A549 (cell line): ENCODE measurements around the gene ZBTB22. TPM values are rescaled to one million over a fixed set of nuclear protein-coding genes. Genes with fewer than 3 reads are reported as not detected.

Source experiments
- ATAC-seq, 2 experiments: fragments of 200-7000 bp in 1 of 2; fragments of >200 bp in 1 of 2; cut with Nextera tagmentation in 1 of 2; cut with Tn5 transposase in 1 of 2; 3 replicates each; pipeline versions ENCODE4 v1.8.0 to v1.9.1; 2018 to 2020; ENCODE audit warnings: mild to moderate bottlenecking in 1 of 2, moderate library complexity in 1 of 2
- CTCF ChIA-PET: fragments of 300-600 bp; sonication (Branson Sonifier 250); formaldehyde crosslinking; extraction: SDS; loops from one replicate; lab custom pipeline; 2021; ENCODE audit warnings: antibody characterized with exemption, inconsistent platforms; lab: Yijun Ruan, JAX
- POLR2A ChIA-PET: fragments of 350-600 bp; formaldehyde crosslinking; extraction: SDS; loops from one replicate; lab custom pipeline; 2021; ENCODE audit warnings: antibody characterized with exemption, inconsistent platforms; lab: Yijun Ruan, JAX
- DNase-seq, 2 experiments: peaks; one replicate each; pipeline versions ENCODE4 v3.0.0 to v3.0.0-alpha.2; 2011 to 2016; ENCODE audit warnings: low read depth in 1 of 2, low spot score in 1 of 2
- FAIRE-seq: peaks from 2 replicates; lab custom pipeline; 2011; peaks lifted over from hg19 to GRCh38; lab: Jason Lieb, UNC
- H3K27ac ChIP-seq, 2 experiments: fragments of >200 bp; sonication (Bioruptor Twin); formaldehyde crosslinking; 3 replicates each; pipeline ENCODE4 v1.5.1; 2016 to 2017
- H3K4me1 ChIP-seq: fragments of >200 bp; sonication (Bioruptor Twin); formaldehyde crosslinking; 3 replicates; pipeline ENCODE4 v1.6.1; 2016
- H3K4me2 ChIP-seq: fragments of >200 bp; sonication (Bioruptor Twin); formaldehyde crosslinking; 3 replicates; pipeline ENCODE4 v1.6.1; 2016
- H3K4me3 ChIP-seq: fragments of >200 bp; sonication (Bioruptor Twin); formaldehyde crosslinking; 3 replicates; pipeline ENCODE4 v1.5.1; 2016
- H3K9me3 ChIP-seq: fragments of >200 bp; sonication (Bioruptor Twin); formaldehyde crosslinking; 3 replicates; pipeline ENCODE4 v1.6.1; 2016
- BHLHE40 ChIP-seq: IDR thresholded peaks from 2 replicates; pipeline ENCODE4 v1.6.1; 2012; ENCODE audit warnings: low read depth, low read length, inconsistent platforms
- CEBPB ChIP-seq, 2 experiments: fragments of >200 bp in 1 of 2; sonication (Bioruptor Twin) in 1 of 2; formaldehyde crosslinking in 1 of 2; IDR thresholded peaks; 2 replicates each; pipeline ENCODE4 v1.6.1; 2012 to 2016
- CHD2 ChIP-seq: fragments of 150-350 bp; IDR thresholded peaks from 2 replicates; pipeline ENCODE4 v1.6.1; 2014; ENCODE audit warnings: low read length; ENCODE audit not compliant: partially characterized antibody
- CTCF ChIP-seq: fragments of >200 bp; sonication (Bioruptor Twin); formaldehyde crosslinking; IDR thresholded peaks from 3 replicates; pipeline ENCODE4 v1.5.1; 2016
- EHF ChIP-seq: fragments of 250-450 bp; sonication (Bioruptor Pico); IDR thresholded peaks from 2 replicates; pipeline ENCODE4 v1.5.0; 2020; ENCODE audit warnings: mild to moderate bottlenecking
- EP300 ChIP-seq, 2 experiments: fragments of >200 bp; sonication (Bioruptor Twin); formaldehyde crosslinking; IDR thresholded peaks; 2 replicates in 1 of 2; 3 replicates in 1 of 2; pipeline ENCODE4 v1.6.1; 2016 to 2017
- HDAC2 ChIP-seq: fragments of 200-600 bp; sonication (generic); IDR thresholded peaks from 2 replicates; pipeline ENCODE4 v1.6.1; 2016
- KDM1A ChIP-seq: fragments of 200-600 bp; sonication (generic); IDR thresholded peaks from 2 replicates; pipeline ENCODE4 v1.6.1; 2016; ENCODE audit warnings: low read depth, mild to moderate bottlenecking
- MAFK ChIP-seq: fragments of 450-650 bp; IDR thresholded peaks from 2 replicates; pipeline ENCODE4 v1.6.1; 2014; ENCODE audit not compliant: partially characterized antibody
- MAX ChIP-seq: IDR thresholded peaks from 2 replicates; pipeline ENCODE4 v1.6.1; 2012
- POLR2A ChIP-seq: IDR thresholded peaks from 2 replicates; pipeline ENCODE4 v1.6.1; 2012; ENCODE audit warnings: mild to moderate bottlenecking, low read length
- POLR2AphosphoS2 ChIP-seq: conservative IDR thresholded peaks from 2 replicates; pipeline ENCODE4 v1.6.1; 2012; ENCODE audit warnings: low read length, improper control_type of control experiment, inconsistent platforms
- RAD21 ChIP-seq, 2 experiments: fragments of >200 bp in 1 of 2; sonication (Bioruptor Twin) in 1 of 2; formaldehyde crosslinking in 1 of 2; IDR thresholded peaks in 1 of 2; conservative IDR thresholded peaks in 1 of 2; 2 replicates in 1 of 2; 3 replicates in 1 of 2; pipeline ENCODE4 v1.6.1; 2012 to 2018; ENCODE audit warnings: inconsistent platforms in 1 of 2
- RARB ChIP-seq: fragments of 250-450 bp; sonication (Bioruptor Pico); IDR thresholded peaks from 2 replicates; pipeline ENCODE4 v1.8.0; 2021; ENCODE audit warnings: mild to moderate bottlenecking, moderate library complexity
- RCOR1 ChIP-seq: fragments of 150-350 bp; IDR thresholded peaks from 2 replicates; pipeline ENCODE4 v1.6.1; 2014; ENCODE audit warnings: antibody characterized with exemption, low read length, low read depth
- RFX5 ChIP-seq: fragments of 450-650 bp; IDR thresholded peaks from 2 replicates; pipeline ENCODE4 v1.7.1; 2014; ENCODE audit warnings: antibody characterized with exemption, mild to moderate bottlenecking, moderate library complexity
- USF2 ChIP-seq: fragments of 450-650 bp; IDR thresholded peaks from 2 replicates; pipeline ENCODE4 v1.6.1; 2014; ENCODE audit warnings: antibody characterized with exemption
- ZFP36 ChIP-seq: fragments of 450-650 bp; IDR thresholded peaks from 2 replicates; pipeline ENCODE4 v1.6.1; 2014; ENCODE audit warnings: borderline replicate concordance; ENCODE audit not compliant: partially characterized antibody
- ZSCAN20 ChIP-seq: fragments of 250-450 bp; sonication (Bioruptor Pico); IDR thresholded peaks from 2 replicates; pipeline ENCODE4 v1.8.0; 2022; ENCODE audit warnings: mild to moderate bottlenecking, moderate library complexity
- WGBS: methylation state at CpG from one replicate; pipeline ENCODE4 v1.1.6; 2017; ENCODE audit errors: missing lambda C conversion rate; 5-methylcytosine and 5-hydroxymethylcytosine counted together
- polyA plus RNA-seq, 4 experiments: library from polyadenylated mRNA; depleted of rRNA in 3 of 4; stranded (reverse); fragments of >200 nt; fragmentation: RNase III in 1 of 4; extraction: RNeasy Plus Mini Kit Qiagen cat#74134 plus additional on column Dnase treatment in 1 of 4; gene quantifications; 2 replicates in 3 of 4; 3 replicates in 1 of 4; pipeline ENCODE4 v1.2.3, GENCODE V29; 2011 to 2017
- TF ChIP-seq, protein P1 (sequence below): fragments of 200-600 bp; sonication (generic); IDR thresholded peaks from 2 replicates; pipeline ENCODE4 v1.6.1; 2016; ENCODE audit warnings: antibody characterized with exemption, mild to moderate bottlenecking, moderate library complexity
- TF ChIP-seq, protein P2 (sequence below): fragments of >200 bp; sonication (Bioruptor Twin); formaldehyde crosslinking; IDR thresholded peaks from 3 replicates; pipeline ENCODE4 v1.6.1; 2016

The ZBTB22 gene
- polyA plus RNA-seq, 2 of the 4 experiments (the other 2 are of a cell fraction): 3.2 to 8.3 TPM

GRCh38 chr6:33316603-33317418 is 733 bp downstream of the ZBTB22 start:
- H3K4me2 ChIP-seq: peak overlapping the region; percentile 65
- no peak for ATAC-seq
- WGBS: 74% methylated on average over 14 of the region's 19 CpGs
- ChIA-PET POLR2A (interaction anchor here (0.5 to 1.6 kb wide), 9 partner anchors 17 to 190 kb away, joined by 3 to 14 read pairs (median 6); partner anchors contain the start of genes B3GALT4, PFDN6, RGL2 and WDR46), CTCF (interaction anchor here (1.1 to 3.5 kb wide), 3 partner anchors 16 to 21 kb away, joined by 3 to 8 read pairs (median 4); no protein-coding TSS in a partner anchor)
- H3K4me3 ChIP-seq: peak overlapping the region; percentile 41
- peak overlapping the region in 1 of 2 experiments; percentile 91; a peak in 3 of 6 replicates for H3K27ac ChIP-seq
- H3K4me1 ChIP-seq: peaks cover 46% of the 10 kb centered on the region
- no peak for TF ChIP-seq USF2
- TF ChIP-seq CEBPB (IDR thresholded peaks at IDR 0.05): no peak
- TF ChIP-seq RFX5: no peak
- no peak for TF ChIP-seq ZSCAN20 (CRISPR knock-in tag)
- TF ChIP-seq KDM1A: peak; percentile 60; the same call in 1 of the 2 replicates
- TF ChIP-seq RARB (CRISPR knock-in tag): no peak
- no peak for FAIRE-seq
- H3K9me3 ChIP-seq: no peaks in the 10 kb centered on the region
- no peak for DNase-seq

- no peak for ATAC-seq
- Histone ChIP-seq H3K27ac (no peak overlapping the region), H3K9me3 (no peaks in the 10 kb centered on the region), H3K4me2 (no peak overlapping the region), H3K4me3 (no peak overlapping the region), H3K4me1 (peaks cover 42% of the 10 kb centered on the region)
- 94% methylated on average over 12 of the region's 17 CpGs for WGBS
- no peak for FAIRE-seq
- TF ChIP-seq ZFP36 (no peak), EP300 (IDR thresholded peaks at IDR 0.05) (no peak), CHD2 (no peak), RAD21 (conservative IDR thresholded peaks at IDR 0.05 in 1 of 2, IDR thresholded peaks at IDR 0.05 in 1 of 2) (no peak), MAFK (no peak), EHF (CRISPR knock-in tag) (no peak), HDAC2 (no peak)
- CTCF ChIA-PET: interaction anchor here (3.5 kb wide), 1 partner anchor 16 kb away, joined by 8 read pairs; no protein-coding TSS in a partner anchor
- POLR2A ChIA-PET: no interaction called here
- DNase-seq: no peak
These were observed 1.5 kb downstream of the ZBTB22 start for GRCh38 chr6:33315793-33316602.

DNA sequence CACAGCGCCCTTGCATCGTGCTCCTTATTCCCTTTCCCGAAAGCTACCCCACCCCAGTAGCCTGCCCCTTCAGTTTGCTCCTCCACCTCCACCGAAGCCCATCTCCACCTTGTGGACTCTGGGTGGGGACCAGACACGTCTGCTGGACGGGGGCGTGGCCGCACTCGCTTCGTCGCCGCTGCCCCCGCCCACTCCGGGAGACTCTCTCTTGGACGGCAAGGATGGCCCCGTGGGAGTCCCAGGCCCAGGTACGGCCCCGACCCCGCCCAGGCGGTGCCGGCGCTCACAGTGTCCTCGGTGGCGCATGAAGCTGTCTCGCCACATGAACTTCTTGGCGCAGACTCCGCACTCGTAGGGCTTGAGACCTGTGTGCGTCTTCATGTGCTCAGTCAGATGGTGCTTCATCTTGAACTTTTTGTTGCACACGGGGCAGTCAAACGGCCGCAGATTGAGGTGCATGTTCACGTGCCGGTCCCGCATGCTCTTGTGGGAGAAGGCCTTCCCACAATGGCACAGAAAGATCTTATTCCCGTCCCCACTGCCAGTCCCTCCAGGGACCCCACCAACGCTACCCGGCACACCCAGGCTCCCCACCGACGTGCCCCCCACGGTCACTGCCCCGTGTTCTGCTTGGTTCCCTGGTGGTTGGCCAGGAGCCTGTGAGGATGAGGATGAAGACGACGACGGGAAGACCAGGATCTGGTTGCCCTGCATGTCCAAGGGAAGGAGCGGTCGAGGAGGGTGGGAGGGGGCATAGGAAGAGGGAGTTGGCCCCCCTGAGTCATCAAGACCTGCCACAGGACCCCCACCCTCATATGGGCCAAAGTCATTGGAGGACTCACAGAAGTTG is 2.4 kb downstream of the ZBTB22 start:
- 58% methylated on average over 26 of the region's 47 CpGs for WGBS
- DNase-seq: peak; percentile 41 to 72
- FAIRE-seq: no peak
- ATAC-seq: peak; percentile 44 to 55
- Histone ChIP-seq H3K4me3 (peak overlapping the region; percentile 74), H3K4me1 (peaks cover 35% of the 10 kb centered on the region), H3K27ac (peak overlapping the region; percentile 93 to 97), H3K4me2 (peak overlapping the region; percentile 92), H3K9me3 (no peaks in the 10 kb centered on the region)
- TF ChIP-seq, protein P1, sequence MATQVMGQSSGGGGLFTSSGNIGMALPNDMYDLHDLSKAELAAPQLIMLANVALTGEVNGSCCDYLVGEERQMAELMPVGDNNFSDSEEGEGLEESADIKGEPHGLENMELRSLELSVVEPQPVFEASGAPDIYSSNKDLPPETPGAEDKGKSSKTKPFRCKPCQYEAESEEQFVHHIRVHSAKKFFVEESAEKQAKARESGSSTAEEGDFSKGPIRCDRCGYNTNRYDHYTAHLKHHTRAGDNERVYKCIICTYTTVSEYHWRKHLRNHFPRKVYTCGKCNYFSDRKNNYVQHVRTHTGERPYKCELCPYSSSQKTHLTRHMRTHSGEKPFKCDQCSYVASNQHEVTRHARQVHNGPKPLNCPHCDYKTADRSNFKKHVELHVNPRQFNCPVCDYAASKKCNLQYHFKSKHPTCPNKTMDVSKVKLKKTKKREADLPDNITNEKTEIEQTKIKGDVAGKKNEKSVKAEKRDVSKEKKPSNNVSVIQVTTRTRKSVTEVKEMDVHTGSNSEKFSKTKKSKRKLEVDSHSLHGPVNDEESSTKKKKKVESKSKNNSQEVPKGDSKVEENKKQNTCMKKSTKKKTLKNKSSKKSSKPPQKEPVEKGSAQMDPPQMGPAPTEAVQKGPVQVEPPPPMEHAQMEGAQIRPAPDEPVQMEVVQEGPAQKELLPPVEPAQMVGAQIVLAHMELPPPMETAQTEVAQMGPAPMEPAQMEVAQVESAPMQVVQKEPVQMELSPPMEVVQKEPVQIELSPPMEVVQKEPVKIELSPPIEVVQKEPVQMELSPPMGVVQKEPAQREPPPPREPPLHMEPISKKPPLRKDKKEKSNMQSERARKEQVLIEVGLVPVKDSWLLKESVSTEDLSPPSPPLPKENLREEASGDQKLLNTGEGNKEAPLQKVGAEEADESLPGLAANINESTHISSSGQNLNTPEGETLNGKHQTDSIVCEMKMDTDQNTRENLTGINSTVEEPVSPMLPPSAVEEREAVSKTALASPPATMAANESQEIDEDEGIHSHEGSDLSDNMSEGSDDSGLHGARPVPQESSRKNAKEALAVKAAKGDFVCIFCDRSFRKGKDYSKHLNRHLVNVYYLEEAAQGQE: no peak
- TF ChIP-seq KDM1A: no peak
- TF ChIP-seq CTCF: no peak
- no peak for TF ChIP-seq POLR2A
- no peak for TF ChIP-seq BHLHE40
- TF ChIP-seq POLR2AphosphoS2: no peak
- TF ChIP-seq RCOR1: no peak
- peak; percentile 27; the same call in 1 of the 2 replicates for TF ChIP-seq MAX
- TF ChIP-seq, protein P2, sequence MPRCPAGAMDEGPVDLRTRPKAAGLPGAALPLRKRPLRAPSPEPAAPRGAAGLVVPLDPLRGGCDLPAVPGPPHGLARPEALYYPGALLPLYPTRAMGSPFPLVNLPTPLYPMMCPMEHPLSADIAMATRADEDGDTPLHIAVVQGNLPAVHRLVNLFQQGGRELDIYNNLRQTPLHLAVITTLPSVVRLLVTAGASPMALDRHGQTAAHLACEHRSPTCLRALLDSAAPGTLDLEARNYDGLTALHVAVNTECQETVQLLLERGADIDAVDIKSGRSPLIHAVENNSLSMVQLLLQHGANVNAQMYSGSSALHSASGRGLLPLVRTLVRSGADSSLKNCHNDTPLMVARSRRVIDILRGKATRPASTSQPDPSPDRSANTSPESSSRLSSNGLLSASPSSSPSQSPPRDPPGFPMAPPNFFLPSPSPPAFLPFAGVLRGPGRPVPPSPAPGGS: 0 out of 3 replicates have a peak, but pooled peaks have one; percentile 20
- ChIA-PET POLR2A (no interaction called here), CTCF (interaction anchor here (3.5 kb wide), 1 partner anchor 16 kb away, joined by 8 read pairs; no protein-coding TSS in a partner anchor)
